GM12878 (cell line): Measurements from ENCODE around the gene ARRB2. TPM values are rescaled to one million over a fixed set of nuclear protein-coding genes. Genes with fewer than 3 reads are reported as not detected.

Experiments used
- ATAC-seq: fragments of 200-7000 bp; cut with Tn5 transposase; 3 replicates; pipeline ENCODE4 v1.9.1; 2020; ENCODE audit warnings: mild to moderate bottlenecking, moderate library complexity
- BruUV-seq: library from RNA; stranded (reverse); fragments of 400-500 nt; replicated peaks from 2 replicates; lab custom pipeline; 2021; lab: Mats Ljungman, UMichigan
- CTCF ChIA-PET: fragments of 300-600 bp; sonication (Branson Sonifier 250); formaldehyde crosslinking; extraction: SDS; loops from one replicate; lab custom pipeline; 2021; ENCODE audit warnings: inconsistent platforms; lab: Yijun Ruan, JAX
- POLR2A ChIA-PET: fragments of 350-600 bp; formaldehyde crosslinking; extraction: SDS; loops from one replicate; lab custom pipeline; 2021; ENCODE audit warnings: inconsistent platforms; lab: Charles Lee
- RAD21 ChIA-PET: fragments of 300-600 bp; sonication (Branson Sonifier 250); formaldehyde crosslinking; loops from one replicate; lab custom pipeline; 2023; ENCODE audit warnings: antibody characterized with exemption; ENCODE audit not compliant: unreplicated experiment; lab: Charles Lee
- SMC1A ChIA-PET: fragments of 300-600 bp; sonication (Branson Sonifier 250); formaldehyde crosslinking; loops from one replicate; lab custom pipeline; 2023; ENCODE audit not compliant: unreplicated experiment, uncharacterized antibody; lab: Charles Lee
- DNase-seq: peaks from one replicate; pipeline ENCODE4 v3.0.0-alpha.2; 2011; ENCODE audit warnings: low read depth, low spot score
- FAIRE-seq: peaks from 3 replicates; lab custom pipeline; 2011; peaks lifted over from hg19 to GRCh38; lab: Jason Lieb, UNC
- H2AFZ ChIP-seq: 2 replicates; pipeline ENCODE4 v1.6.0; 2011; ENCODE audit warnings: low read depth, low read length, control low read depth; ENCODE audit not compliant: control insufficient read depth
- H3K27ac ChIP-seq: 2 replicates; pipeline ENCODE4 v1.5.1; 2011; ENCODE audit warnings: control low read depth; ENCODE audit not compliant: control insufficient read depth, insufficient read depth
- H3K27me3 ChIP-seq, 2 experiments: replicated peaks in 1 of 2; 2 replicates each; pipeline versions ENCODE4 v1.6.0 to v1.6.1; 2011; ENCODE audit warnings: low read length in 1 of 2; ENCODE audit not compliant: control insufficient read depth in 2 of 2, insufficient read depth in 2 of 2
- H3K36me3 ChIP-seq, 2 experiments: 2 replicates each; pipeline ENCODE4 v1.5.1; 2011; ENCODE audit warnings: low read length in 1 of 2; ENCODE audit not compliant: control insufficient read depth in 2 of 2, insufficient read depth in 2 of 2
- H3K4me1 ChIP-seq: 2 replicates; pipeline ENCODE4 v1.6.1; 2011; ENCODE audit warnings: mild to moderate bottlenecking, low read length, moderate library complexity, mixed read lengths; ENCODE audit not compliant: control insufficient read depth, insufficient read depth
- H3K4me2 ChIP-seq: 2 replicates; pipeline ENCODE4 v1.6.0; 2011; ENCODE audit warnings: control low read depth; ENCODE audit not compliant: control insufficient read depth, insufficient read depth
- H3K4me3 ChIP-seq: fragments of 200-600 bp; sonication (generic); 2 replicates; pipeline ENCODE4 v1.5.1; 2016
- H3K79me2 ChIP-seq: 2 replicates; pipeline ENCODE4 v1.6.0; 2011; ENCODE audit warnings: low read length; ENCODE audit not compliant: control insufficient read depth, insufficient read depth
- H3K9ac ChIP-seq: 2 replicates; pipeline ENCODE4 v1.8.0; 2011; ENCODE audit warnings: low read length, control low read depth, mixed read lengths; ENCODE audit not compliant: control insufficient read depth, insufficient read depth
- H3K9me3 ChIP-seq: replicated peaks from 3 replicates; pipeline ENCODE4 v1.5.1; 2011; ENCODE audit warnings: mild to moderate bottlenecking, low read length; ENCODE audit not compliant: control insufficient read depth, insufficient read depth
- H4K20me1 ChIP-seq: 2 replicates; pipeline ENCODE4 v1.6.0; 2011; ENCODE audit not compliant: control insufficient read depth, insufficient read depth
- E2F4 ChIP-seq: IDR thresholded peaks from 2 replicates; pipeline ENCODE4 v1.6.1; 2012; ENCODE audit warnings: low read depth, low read length, improper control_type of control experiment
- JUNB ChIP-seq: IDR thresholded peaks from 2 replicates; pipeline ENCODE4 v1.6.1; 2016; ENCODE audit warnings: antibody characterized with exemption, mild to moderate bottlenecking
- SP1 ChIP-seq: IDR thresholded peaks from one replicate; pipeline ENCODE4 v1.6.1; 2011; ENCODE audit warnings: low read depth, low read length
- WGBS: methylation state at CpG from one replicate; pipeline ENCODE4 v1.1.6; 2016; ENCODE audit warnings: low lambda C conversion rate; ENCODE audit not compliant: insufficient replicate concordance, insufficient coverage; ENCODE audit errors: missing lambda C conversion rate; 5-methylcytosine and 5-hydroxymethylcytosine counted together
- in situ Hi-C: fragments of 300-500 bp; cut with MboI; formaldehyde crosslinking; loops from 9 replicates; pipeline ENCODE4 v1.14.3; 2018; ENCODE audit warnings: mixed read lengths
- intact Hi-C: fragments of 100-400 bp; cut with micrococcal nuclease; formaldehyde crosslinking; loops from one replicate; pipeline ENCODE4 v1.14.2; 2022; ENCODE audit not compliant: unreplicated experiment
- polyA plus RNA-seq, 11 experiments: library from polyadenylated mRNA; depleted of rRNA in 4 of 11; unstranded in 6 of 11; stranded (reverse) in 5 of 11; fragments of >200 nt; fragmentation: Nextera tagmentation in 4 of 11; fragmentation: Illumina TruSeq in 1 of 11; extraction: Ambion mirVana in 4 of 11; extraction: Trizol in 1 of 11; gene quantifications; 1 replicate in 1 of 11; 2 replicates in 10 of 11; pipeline versions ENCODE4 v1.2.1 to v1.2.3, GENCODE V29; 2011 to 2016; ENCODE audit warnings: inconsistent platforms in 2 of 11, missing spikeins in 2 of 11, low read depth in 1 of 11
- total RNA-seq, 4 experiments: library from RNA; depleted of rRNA in 3 of 4; stranded (reverse); fragments of >200 nt in 3 of 4; fragmentation: Illumina TruSeq in 1 of 4; extraction: Trizol in 1 of 4; gene quantifications; 2 replicates each; pipeline versions ENCODE4 v1.2.1 to v1.2.3, GENCODE V29; 2013 to 2021

ARRB2 gene
- total and polyA plus RNA-seq, 10 of the 15 experiments (the other 5 are each of a cell fraction or from before 2014, with no cell fraction given): 6.5 to 75.2 (median 43.1) TPM

DNA sequence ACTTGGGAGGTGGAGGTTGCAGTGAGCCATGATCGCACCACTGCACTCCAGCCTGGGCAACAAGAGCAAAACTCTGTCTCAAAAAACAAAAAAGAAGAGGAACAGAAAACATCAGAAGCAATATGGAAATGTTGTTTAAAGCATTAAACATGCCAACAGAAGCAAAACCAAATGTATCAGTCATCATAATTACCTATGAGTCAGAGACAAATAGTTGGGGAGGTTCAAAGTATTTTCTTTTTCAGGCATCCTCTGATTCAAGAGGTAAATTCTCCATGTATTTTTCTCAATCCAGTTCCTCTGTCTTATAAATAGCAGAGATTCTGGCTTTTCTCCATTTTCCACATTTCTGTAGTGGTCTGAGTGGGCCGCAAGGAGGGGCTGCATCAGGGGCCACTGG lies 59.2 kb downstream of the ARRB2 start:
- H3K4me2 ChIP-seq: no peak overlapping the region
- ATAC-seq (no peak), FAIRE-seq (no peak), DNase-seq (no peak)
- 19% methylated on average over 2 of the region's 2 CpGs for WGBS
- no peaks in the 10 kb centered on the region for H3K36me3 ChIP-seq
- H2AFZ ChIP-seq: no peak overlapping the region
- no peak overlapping the region for H3K9ac ChIP-seq
- H3K27ac ChIP-seq: no peak overlapping the region
- intact Hi-C loops (no loop called here), in situ Hi-C loops (no loop called here)
- SMC1A ChIA-PET: no interaction called here
- CTCF ChIA-PET: no interaction called here
- peaks cover 9% of the 10 kb centered on the region; the same call in 1 of the 2 replicates for H3K4me1 ChIP-seq
- POLR2A ChIA-PET: interaction anchor here (0.6 kb wide), 1 partner anchor 728 kb away, joined by 6 read pairs; no protein-coding TSS in a partner anchor
- RAD21 ChIA-PET: no interaction called here
- H3K4me3 ChIP-seq: no peak overlapping the region
- BruUV-seq: no TSS peak
- TF ChIP-seq JUNB (no peak), E2F4 (no peak), SP1 (no peak)
- no peaks in the 10 kb centered on the region for H3K79me2 ChIP-seq
- no peaks in the 10 kb centered on the region for H3K9me3 ChIP-seq
- no peaks in the 10 kb centered on the region for H3K27me3 ChIP-seq
- no peaks in the 10 kb centered on the region for H4K20me1 ChIP-seq

Other genes with a start within 250 kb of the ARRB2 start
Only the 7 nearest of the 22 such genes appear.
- gene ALOX15, start 69.0 kb upstream of the ARRB2 start, total RNA-seq (2014; rRNA removed): 0.51 and 0.54 TPM in 2 replicates
- 0.18 and 0.28 TPM in 2 replicates for gene ALOX15, start 69.0 kb upstream of the ARRB2 start, total RNA-seq (2014; rRNA removed; fragmentation: Illumina TruSeq; extraction: Trizol)
- 0.31 and 0.51 TPM in 2 replicates for gene ALOX15, start 69.0 kb upstream of the ARRB2 start, total RNA-seq (2021)
- 0.07 and 0.11 TPM in 2 replicates for gene ALOX15, start 69.0 kb upstream of the ARRB2 start, polyA plus RNA-seq (2011; rRNA removed)
- 0.30 and 0.35 TPM in 2 replicates for gene ALOX15, start 69.0 kb upstream of the ARRB2 start, polyA plus RNA-seq (2014; fragmentation: Illumina TruSeq; extraction: Trizol)
- under 1 TPM; 0.16 to 0.31 TPM for gene ALOX15, start 69.0 kb upstream of the ARRB2 start, polyA plus RNA-seq (2014; fragmentation: Nextera tagmentation; extraction: Ambion mirVana)
- gene ALOX15, start 69.0 kb upstream of the ARRB2 start, polyA plus RNA-seq (2014; rRNA removed): 0.51 and 1.0 TPM in 2 replicates
- under 1 TPM; 0.05 to 0.11 TPM for gene ALOX15, start 69.0 kb upstream of the ARRB2 start, polyA plus RNA-seq (2016; fragmentation: Nextera tagmentation; extraction: Ambion mirVana)
- gene PELP1, start 6.5 kb upstream of the ARRB2 start, total RNA-seq (2014; rRNA removed): 21.2 and 22.7 TPM in 2 replicates
- 8.0 and 9.0 TPM in 2 replicates for gene PELP1, start 6.5 kb upstream of the ARRB2 start, total RNA-seq (2014; rRNA removed; fragmentation: Illumina TruSeq; extraction: Trizol)
- gene PELP1, start 6.5 kb upstream of the ARRB2 start, total RNA-seq (2021): 92.7 and 100 TPM in 2 replicates
- gene PELP1, start 6.5 kb upstream of the ARRB2 start, polyA plus RNA-seq (2011; rRNA removed): 7.3 and 11.6 TPM in 2 replicates
- gene PELP1, start 6.5 kb upstream of the ARRB2 start, polyA plus RNA-seq (2014; fragmentation: Illumina TruSeq; extraction: Trizol): 7.4 and 21.1 TPM in 2 replicates
- gene PELP1, start 6.5 kb upstream of the ARRB2 start, polyA plus RNA-seq (2014; fragmentation: Nextera tagmentation; extraction: Ambion mirVana): 1 to 10 TPM in 1 of 2 experiments, under 1 TPM in 1; 0.55 to 1.2 TPM
- 21.9 and 25.3 TPM in 2 replicates for gene PELP1, start 6.5 kb upstream of the ARRB2 start, polyA plus RNA-seq (2014; rRNA removed)
- 10 to 100 TPM; 21.7 to 23.8 TPM for gene PELP1, start 6.5 kb upstream of the ARRB2 start, polyA plus RNA-seq (2016; fragmentation: Nextera tagmentation; extraction: Ambion mirVana)
- gene MED11, start 20.8 kb downstream of the ARRB2 start, total RNA-seq (2014; rRNA removed): 31.9 and 32.3 TPM in 2 replicates
- 34.9 and 35.1 TPM in 2 replicates for gene MED11, start 20.8 kb downstream of the ARRB2 start, total RNA-seq (2014; rRNA removed; fragmentation: Illumina TruSeq; extraction: Trizol)
- 18.4 and 22.4 TPM in 2 replicates for gene MED11, start 20.8 kb downstream of the ARRB2 start, total RNA-seq (2021)
- 26.3 and 33.1 TPM in 2 replicates for gene MED11, start 20.8 kb downstream of the ARRB2 start, polyA plus RNA-seq (2011; rRNA removed)
- gene MED11, start 20.8 kb downstream of the ARRB2 start, polyA plus RNA-seq (2014; fragmentation: Illumina TruSeq; extraction: Trizol): 26.8 and 31.4 TPM in 2 replicates
- gene MED11, start 20.8 kb downstream of the ARRB2 start, polyA plus RNA-seq (2014; fragmentation: Nextera tagmentation; extraction: Ambion mirVana): 10 to 100 TPM; 41.3 to 45.9 TPM
- 35.4 and 40.0 TPM in 2 replicates for gene MED11, start 20.8 kb downstream of the ARRB2 start, polyA plus RNA-seq (2014; rRNA removed)
- 10 to 100 TPM; 36.9 to 44.3 TPM for gene MED11, start 20.8 kb downstream of the ARRB2 start, polyA plus RNA-seq (2016; fragmentation: Nextera tagmentation; extraction: Ambion mirVana)
- not detected in 2 replicates for gene ZMYND15, start 29.2 kb downstream of the ARRB2 start, total RNA-seq (2014; rRNA removed)
- gene ZMYND15, start 29.2 kb downstream of the ARRB2 start, total RNA-seq (2014; rRNA removed; fragmentation: Illumina TruSeq; extraction: Trizol): 0.04 and 0.05 TPM in 2 replicates
- 0.08 and 0.11 TPM in 2 replicates for gene ZMYND15, start 29.2 kb downstream of the ARRB2 start, total RNA-seq (2021)
- 0.04 TPM in 1 of 2 replicates, not detected in the other for gene ZMYND15, start 29.2 kb downstream of the ARRB2 start, polyA plus RNA-seq (2011; rRNA removed)
- gene ZMYND15, start 29.2 kb downstream of the ARRB2 start, polyA plus RNA-seq (2014; fragmentation: Illumina TruSeq; extraction: Trizol): 0.03 TPM in 1 of 2 replicates, not detected in the other
- gene ZMYND15, start 29.2 kb downstream of the ARRB2 start, polyA plus RNA-seq (2014; fragmentation: Nextera tagmentation; extraction: Ambion mirVana): not detected
- gene ZMYND15, start 29.2 kb downstream of the ARRB2 start, polyA plus RNA-seq (2014; rRNA removed): 0.17 and 0.19 TPM in 2 replicates
- gene ZMYND15, start 29.2 kb downstream of the ARRB2 start, polyA plus RNA-seq (2016; fragmentation: Nextera tagmentation; extraction: Ambion mirVana): under 1 TPM in 1 of 2 experiments, not detected in 1; 0.07 TPM
- gene CXCL16, start 29.3 kb downstream of the ARRB2 start, total RNA-seq (2014; rRNA removed): 0.62 and 0.71 TPM in 2 replicates
- 0.67 and 0.74 TPM in 2 replicates for gene CXCL16, start 29.3 kb downstream of the ARRB2 start, total RNA-seq (2014; rRNA removed; fragmentation: Illumina TruSeq; extraction: Trizol)
- 1.4 and 2.1 TPM in 2 replicates for gene CXCL16, start 29.3 kb downstream of the ARRB2 start, total RNA-seq (2021)
- gene CXCL16, start 29.3 kb downstream of the ARRB2 start, polyA plus RNA-seq (2011; rRNA removed): 0.68 and 0.84 TPM in 2 replicates
- 1.7 and 2.2 TPM in 2 replicates for gene CXCL16, start 29.3 kb downstream of the ARRB2 start, polyA plus RNA-seq (2014; fragmentation: Illumina TruSeq; extraction: Trizol)
- gene CXCL16, start 29.3 kb downstream of the ARRB2 start, polyA plus RNA-seq (2014; fragmentation: Nextera tagmentation; extraction: Ambion mirVana): under 1 TPM; 0.26 to 0.35 TPM
- 0.89 and 1.9 TPM in 2 replicates for gene CXCL16, start 29.3 kb downstream of the ARRB2 start, polyA plus RNA-seq (2014; rRNA removed)
- gene CXCL16, start 29.3 kb downstream of the ARRB2 start, polyA plus RNA-seq (2016; fragmentation: Nextera tagmentation; extraction: Ambion mirVana): under 1 TPM; 0.15 to 0.35 TPM
- 0.40 TPM in 1 of 2 replicates, not detected in the other for gene TM4SF5, start 61.3 kb downstream of the ARRB2 start, total RNA-seq (2014; rRNA removed)
- not detected in 2 replicates for gene TM4SF5, start 61.3 kb downstream of the ARRB2 start, total RNA-seq (2014; rRNA removed; fragmentation: Illumina TruSeq; extraction: Trizol)
- not detected in 2 replicates for gene TM4SF5, start 61.3 kb downstream of the ARRB2 start, total RNA-seq (2021)
- not detected in 2 replicates for gene TM4SF5, start 61.3 kb downstream of the ARRB2 start, polyA plus RNA-seq (2011; rRNA removed)
- not detected in 2 replicates for gene TM4SF5, start 61.3 kb downstream of the ARRB2 start, polyA plus RNA-seq (2014; fragmentation: Illumina TruSeq; extraction: Trizol)
- not detected for gene TM4SF5, start 61.3 kb downstream of the ARRB2 start, polyA plus RNA-seq (2014; fragmentation: Nextera tagmentation; extraction: Ambion mirVana)
- not detected in 2 replicates for gene TM4SF5, start 61.3 kb downstream of the ARRB2 start, polyA plus RNA-seq (2014; rRNA removed)
- gene TM4SF5, start 61.3 kb downstream of the ARRB2 start, polyA plus RNA-seq (2016; fragmentation: Nextera tagmentation; extraction: Ambion mirVana): not detected
- gene VMO1, start 75.7 kb downstream of the ARRB2 start, total RNA-seq (2014; rRNA removed): 0.76 TPM in 1 of 2 replicates, not detected in the other
- gene VMO1, start 75.7 kb downstream of the ARRB2 start, total RNA-seq (2014; rRNA removed; fragmentation: Illumina TruSeq; extraction: Trizol): 0.23 and 0.31 TPM in 2 replicates
- 0.93 TPM in 1 of 2 replicates, not detected in the other for gene VMO1, start 75.7 kb downstream of the ARRB2 start, total RNA-seq (2021)
- gene VMO1, start 75.7 kb downstream of the ARRB2 start, polyA plus RNA-seq (2011; rRNA removed): not detected in 2 replicates
- not detected in 2 replicates for gene VMO1, start 75.7 kb downstream of the ARRB2 start, polyA plus RNA-seq (2014; fragmentation: Illumina TruSeq; extraction: Trizol)
- under 1 TPM in 1 of 2 experiments, not detected in 1; 0.27 TPM for gene VMO1, start 75.7 kb downstream of the ARRB2 start, polyA plus RNA-seq (2014; fragmentation: Nextera tagmentation; extraction: Ambion mirVana)
- 0.54 and 0.74 TPM in 2 replicates for gene VMO1, start 75.7 kb downstream of the ARRB2 start, polyA plus RNA-seq (2014; rRNA removed)
- not detected for gene VMO1, start 75.7 kb downstream of the ARRB2 start, polyA plus RNA-seq (2016; fragmentation: Nextera tagmentation; extraction: Ambion mirVana)